ENCODE results near the gene NPRL2.

NPRL2 gene

GRCh38 chr3:50350213-50350526 lies 405 bp downstream of the NPRL2 start:
- DNase-seq (ENCODE audit: low read depth, low spot score): no peak

- peak; percentile 87 for DNase-seq (ENCODE audit: low read depth, low spot score)
Observed at GRCh38 chr3:50347187-50347813, 3.3 kb downstream of the NPRL2 start.

GRCh38 chr3:50345586-50346234 lies 4.9 kb downstream of the NPRL2 start, which contains the start of gene ZMYND10:
Gene ZMYND10 (minus strand): TSS chr3:50345732. CDS start chr3:50345579, 153 bp downstream.
- DNase-seq (ENCODE audit: low read depth, low spot score): peak; percentile 65

GRCh38 chr3:50345008-50345407 lies 5.6 kb downstream of the NPRL2 start:
- DNase-seq (ENCODE audit: low read depth, low spot score): no peak

- no peak for DNase-seq (ENCODE audit: low read depth, low spot score)
Observed at GRCh38 chr3:50342813-50343633, 7.6 kb downstream of the NPRL2 start.

- DNase-seq (ENCODE audit: low read depth, low spot score): no peak
Observed at GRCh38 chr3:50341996-50342650, 8.5 kb downstream of the NPRL2 start.

- DNase-seq (ENCODE audit: low read depth, low spot score): no peak
Observed at GRCh38 chr3:50341537-50341936, 9.0 kb downstream of the NPRL2 start.

GRCh38 chr3:50340448-50341329 lies 9.9 kb downstream of the NPRL2 start, which contains the start of gene RASSF1:
Gene RASSF1 (minus strand): TSS chr3:50340836. CDS start chr3:50340805, 31 bp downstream.
- DNase-seq (ENCODE audit: low read depth, low spot score): no peak

GRCh38 chr3:50340147-50340447 lies 10.5 kb downstream of the NPRL2 start:
- DNase-seq (ENCODE audit: low read depth, low spot score): no peak

- no peak for DNase-seq (ENCODE audit: low read depth, low spot score)
Observed at GRCh38 chr3:50339485-50340146, 11.0 kb downstream of the NPRL2 start.

- DNase-seq (ENCODE audit: low read depth, low spot score): no peak
Observed at GRCh38 chr3:50338965-50339364, 11.6 kb downstream of the NPRL2 start.

- peak; percentile 100 for DNase-seq (ENCODE audit: low read depth, low spot score)
Observed at GRCh38 chr3:50337175-50337861, 13.3 kb downstream of the NPRL2 start.

GRCh38 chr3:50336452-50337174 lies 14.0 kb downstream of the NPRL2 start:
- DNase-seq (ENCODE audit: low read depth, low spot score): no peak

GRCh38 chr3:50334339-50335075 lies 16.1 kb downstream of the NPRL2 start:
- no peak for DNase-seq (ENCODE audit: low read depth, low spot score)

- DNase-seq (ENCODE audit: low read depth, low spot score): no peak
Observed at GRCh38 chr3:50333744-50334328, 16.7 kb downstream of the NPRL2 start.

- no peak for DNase-seq (ENCODE audit: low read depth, low spot score)
Observed at GRCh38 chr3:50331364-50331907, 19.1 kb downstream of the NPRL2 start.

GRCh38 chr3:50330330-50330729 lies 20.2 kb downstream of the NPRL2 start:
- no peak for DNase-seq (ENCODE audit: low read depth, low spot score)
